ENCODE data around the gene CCL20. TPM values are rescaled to one million over a fixed set of nuclear protein-coding genes. Genes with fewer than 3 reads are reported as not detected.

The CCL20 gene
- total and polyA plus RNA-seq, 12 donors: 0.20 TPM; not detected in 11

Other genes with a start within 250 kb of the CCL20 start
- not detected for gene SCYGR2, start 214.9 kb upstream of the CCL20 start, total RNA-seq
- not detected for gene SCYGR2, start 214.9 kb upstream of the CCL20 start, polyA plus RNA-seq
- not detected for gene SCYGR3, start 199.0 kb upstream of the CCL20 start, total RNA-seq
- gene SCYGR3, start 199.0 kb upstream of the CCL20 start, polyA plus RNA-seq: not detected
- gene SCYGR4, start 196.3 kb upstream of the CCL20 start, total RNA-seq: not detected
- gene SCYGR4, start 196.3 kb upstream of the CCL20 start, polyA plus RNA-seq: not detected
- gene SCYGR5, start 147.0 kb upstream of the CCL20 start, total RNA-seq: not detected
- not detected for gene SCYGR5, start 147.0 kb upstream of the CCL20 start, polyA plus RNA-seq
- gene SLC19A3, start 95.8 kb upstream of the CCL20 start, total RNA-seq: 1 to 10 TPM in 4 of 10 donors, under 1 TPM in 6; 0.13 to 4.5 (median 0.74) TPM
- gene SLC19A3, start 95.8 kb upstream of the CCL20 start, polyA plus RNA-seq: 1 to 10 TPM in 1 of 2 donors, under 1 TPM in 1; 0.81 to 2.3 TPM
- not detected for gene SCYGR6, start 89.1 kb upstream of the CCL20 start, total RNA-seq
- gene SCYGR6, start 89.1 kb upstream of the CCL20 start, polyA plus RNA-seq: not detected
- not detected for gene SCYGR7, start 85.5 kb upstream of the CCL20 start, total RNA-seq
- gene SCYGR7, start 85.5 kb upstream of the CCL20 start, polyA plus RNA-seq: not detected
- gene SCYGR8, start 67.9 kb upstream of the CCL20 start, total RNA-seq: not detected
- gene SCYGR8, start 67.9 kb upstream of the CCL20 start, polyA plus RNA-seq: not detected
- under 1 TPM in 3 of 10 donors, not detected in 7; 0.14 to 0.50 (median 0.18) TPM for gene DAW1, start 57.8 kb downstream of the CCL20 start, total RNA-seq
- under 1 TPM; 0.22 to 0.43 TPM for gene DAW1, start 57.8 kb downstream of the CCL20 start, polyA plus RNA-seq

Data from heart right ventricle (tissue), 12 donors.